Hindlimb muscle (tissue), 1 donor: ENCODE data around the gene BAG5. TPM values are rescaled to one million over a fixed set of nuclear protein-coding genes. Genes with fewer than 3 reads are reported as not detected.
A peak's percentile ranks its signal among the peaks of the same experiment; 100 is the strongest.
"Not testable (repeated sequence)": the region's sequence is repeated elsewhere in the genome, so short reads cannot be mapped to it uniquely, and the experiment has no call there.

Experiments used
- DNase-seq: peaks from one replicate; pipeline ENCODE4 v3.0.0-alpha.2; 2013
- polyA plus RNA-seq: library from polyadenylated mRNA; unstranded; fragments of 120-200 nt; gene quantifications from one replicate; pipeline ENCODE4 v1.2.1, GENCODE V29; 2013; ENCODE audit not compliant: insufficient read length

The BAG5 gene
- polyA plus RNA-seq, 1 donor: 17.8 TPM

DNA sequence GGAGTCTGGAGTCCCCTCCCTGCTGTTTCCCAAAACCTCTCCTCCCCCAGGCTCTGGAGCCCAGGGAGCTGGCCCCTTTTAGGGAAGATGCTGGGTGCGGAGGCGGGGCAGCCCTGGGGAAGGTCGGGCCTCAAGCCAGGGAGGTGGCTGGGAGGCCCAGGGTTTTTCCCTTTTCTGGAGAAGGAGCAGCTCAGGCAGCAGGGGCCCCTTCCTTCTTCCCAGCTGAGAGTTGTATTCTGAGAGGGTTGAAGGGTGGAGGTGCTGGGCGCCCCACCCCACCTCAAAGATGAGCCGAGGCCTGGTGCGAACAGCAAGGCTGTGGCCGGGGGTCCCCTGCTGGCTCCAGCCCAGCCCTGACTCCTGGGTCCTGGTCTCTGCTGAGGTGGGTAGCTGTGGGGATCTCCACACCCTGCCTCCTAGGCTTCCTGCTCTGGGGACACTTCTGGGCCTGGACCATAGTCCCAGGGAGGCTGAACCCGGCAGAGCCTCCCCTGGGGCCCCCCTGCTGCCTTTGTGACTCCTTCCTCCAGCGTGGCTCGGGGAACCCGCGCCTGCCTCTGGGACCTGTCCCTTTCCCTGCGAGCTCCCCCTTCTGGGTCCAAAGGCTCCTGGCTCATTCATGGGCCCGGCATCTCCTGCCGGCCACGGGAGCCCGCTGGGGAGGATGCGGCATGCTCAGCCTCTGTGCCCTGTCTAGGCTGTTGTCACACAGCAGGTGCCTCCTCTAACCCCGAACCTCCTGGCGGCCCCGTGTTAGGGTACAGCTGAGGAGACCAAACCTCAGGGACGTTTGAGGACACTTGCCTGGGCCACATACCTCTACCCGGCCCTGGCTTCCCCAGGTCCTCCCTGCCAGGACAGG lies 29.1 kb downstream of the BAG5 start:
- DNase-seq: no peak

DNA sequence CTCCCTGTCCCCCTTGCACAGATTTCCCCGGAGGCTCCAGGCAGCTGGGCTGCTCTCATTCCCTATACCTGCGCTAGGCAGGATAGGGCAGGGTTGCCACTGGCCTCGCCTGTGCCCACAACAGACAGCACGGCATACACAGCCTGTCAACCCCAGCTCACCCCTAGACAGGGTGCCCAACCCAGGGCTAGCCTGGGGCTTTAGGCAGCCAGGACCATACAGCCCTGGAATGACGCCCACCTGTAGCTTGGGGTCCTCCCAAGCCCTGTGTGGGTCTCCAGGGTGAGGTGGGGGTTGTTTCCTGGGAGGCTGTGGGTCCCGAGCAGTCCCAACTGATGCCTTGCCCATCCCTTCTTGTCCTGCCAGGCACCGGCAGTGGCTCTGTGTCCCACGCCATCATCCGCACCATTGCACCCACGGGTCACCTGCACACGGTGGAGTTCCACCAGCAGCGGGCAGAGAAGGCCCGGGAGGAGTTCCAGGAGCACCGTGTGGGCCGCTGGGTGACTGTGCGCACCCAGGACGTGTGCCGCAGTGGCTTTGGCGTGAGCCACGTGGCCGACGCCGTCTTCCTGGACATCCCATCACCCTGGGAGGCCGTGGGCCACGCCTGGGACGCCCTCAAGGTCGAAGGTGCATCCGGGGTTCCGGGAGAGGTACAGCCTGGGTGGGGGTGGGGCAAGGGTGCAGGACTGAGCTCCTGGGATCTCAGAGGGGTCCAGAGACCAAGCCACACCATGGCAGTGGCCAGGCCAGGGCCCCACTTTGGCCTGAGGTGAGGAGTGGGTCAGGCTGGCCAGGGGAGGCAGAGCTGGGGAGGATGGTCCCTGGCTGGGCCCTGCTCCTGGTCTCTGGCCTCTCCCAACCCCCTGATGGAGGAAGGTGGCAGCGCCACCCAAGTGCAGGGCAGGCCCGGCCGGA lies 30.0 kb downstream of the BAG5 start:
- no peak for DNase-seq

DNA sequence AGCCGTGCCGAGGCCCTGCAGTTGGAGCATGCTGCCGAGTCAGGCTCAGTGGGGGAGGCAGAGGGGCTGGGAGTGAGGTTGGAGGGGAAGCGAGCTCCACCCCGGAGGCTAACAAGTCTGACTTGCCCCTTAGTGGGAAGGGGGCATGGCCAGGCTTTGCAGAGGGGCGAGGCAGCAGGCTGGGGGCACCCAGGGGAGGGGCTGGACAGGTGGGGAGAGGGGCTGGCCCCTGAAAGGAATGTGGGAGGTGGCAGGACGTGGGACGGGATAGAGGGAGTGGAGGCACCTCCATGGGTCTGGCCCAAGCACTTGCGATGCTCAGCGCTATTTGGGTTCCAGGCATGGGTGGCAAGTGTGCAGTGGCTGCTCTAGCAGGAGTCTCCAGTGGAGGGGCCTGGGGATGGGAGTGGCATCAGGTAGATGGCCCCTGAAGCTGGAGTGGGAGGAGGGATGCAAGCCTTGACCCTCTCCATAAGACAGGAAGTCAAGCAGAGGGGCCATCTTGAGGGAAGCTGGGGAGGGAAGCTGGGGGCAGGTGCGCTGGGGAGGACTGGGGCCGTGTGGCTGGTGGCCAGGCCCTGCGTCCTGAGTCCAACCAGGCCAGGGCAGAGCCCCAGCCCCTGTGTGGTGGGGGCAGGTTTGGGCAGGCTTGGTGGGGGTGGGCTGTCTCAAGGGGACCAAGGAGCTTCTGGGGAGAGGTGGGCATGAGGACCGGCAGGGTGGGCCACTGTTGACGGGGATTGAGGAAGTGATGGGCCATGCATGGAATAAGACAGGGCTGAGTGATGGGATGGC lies 30.8 kb downstream of the BAG5 start:
- DNase-seq: no peak

DNA sequence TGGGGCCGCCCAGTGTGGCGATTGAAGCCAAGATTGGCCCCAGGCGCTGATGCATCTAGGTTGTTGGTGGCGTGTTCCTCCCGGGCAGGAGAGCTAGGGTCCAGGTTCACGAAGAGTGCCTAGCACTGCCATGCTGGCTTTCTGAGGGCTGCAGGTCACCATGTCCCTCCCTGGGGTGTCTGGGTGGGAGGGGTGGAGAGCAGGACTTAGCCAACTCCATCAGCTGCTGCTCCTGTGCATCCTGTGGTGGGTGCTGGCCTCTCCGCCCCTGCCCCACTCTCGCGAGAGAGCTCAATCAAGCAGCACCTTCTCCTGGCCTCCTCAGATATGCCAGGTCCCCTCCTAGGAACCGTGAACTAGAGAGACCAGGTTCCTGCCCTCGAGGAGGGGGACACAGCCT lies 31.6 kb downstream of the BAG5 start:
- DNase-seq: no peak

DNA sequence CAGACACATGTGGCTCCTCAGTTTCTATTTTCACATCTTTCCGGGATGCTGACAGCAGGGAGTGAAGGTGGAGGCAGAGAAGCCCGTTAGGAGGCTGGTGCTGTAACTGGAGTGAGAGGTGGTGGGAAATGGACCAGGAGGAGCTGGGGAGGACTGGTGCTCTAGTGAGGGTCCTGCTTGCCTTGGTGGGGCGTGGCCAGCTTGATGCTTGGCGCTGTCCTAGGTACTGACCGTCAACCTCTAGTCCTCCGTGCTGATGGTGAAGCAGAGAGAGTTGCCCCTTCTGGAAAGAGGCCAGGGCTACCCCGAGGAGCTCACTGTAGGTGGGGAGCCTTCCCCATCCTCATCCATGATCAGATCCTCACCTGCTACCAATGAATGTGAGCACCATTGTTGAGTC lies 32.1 kb downstream of the BAG5 start:
- DNase-seq: no peak

DNA sequence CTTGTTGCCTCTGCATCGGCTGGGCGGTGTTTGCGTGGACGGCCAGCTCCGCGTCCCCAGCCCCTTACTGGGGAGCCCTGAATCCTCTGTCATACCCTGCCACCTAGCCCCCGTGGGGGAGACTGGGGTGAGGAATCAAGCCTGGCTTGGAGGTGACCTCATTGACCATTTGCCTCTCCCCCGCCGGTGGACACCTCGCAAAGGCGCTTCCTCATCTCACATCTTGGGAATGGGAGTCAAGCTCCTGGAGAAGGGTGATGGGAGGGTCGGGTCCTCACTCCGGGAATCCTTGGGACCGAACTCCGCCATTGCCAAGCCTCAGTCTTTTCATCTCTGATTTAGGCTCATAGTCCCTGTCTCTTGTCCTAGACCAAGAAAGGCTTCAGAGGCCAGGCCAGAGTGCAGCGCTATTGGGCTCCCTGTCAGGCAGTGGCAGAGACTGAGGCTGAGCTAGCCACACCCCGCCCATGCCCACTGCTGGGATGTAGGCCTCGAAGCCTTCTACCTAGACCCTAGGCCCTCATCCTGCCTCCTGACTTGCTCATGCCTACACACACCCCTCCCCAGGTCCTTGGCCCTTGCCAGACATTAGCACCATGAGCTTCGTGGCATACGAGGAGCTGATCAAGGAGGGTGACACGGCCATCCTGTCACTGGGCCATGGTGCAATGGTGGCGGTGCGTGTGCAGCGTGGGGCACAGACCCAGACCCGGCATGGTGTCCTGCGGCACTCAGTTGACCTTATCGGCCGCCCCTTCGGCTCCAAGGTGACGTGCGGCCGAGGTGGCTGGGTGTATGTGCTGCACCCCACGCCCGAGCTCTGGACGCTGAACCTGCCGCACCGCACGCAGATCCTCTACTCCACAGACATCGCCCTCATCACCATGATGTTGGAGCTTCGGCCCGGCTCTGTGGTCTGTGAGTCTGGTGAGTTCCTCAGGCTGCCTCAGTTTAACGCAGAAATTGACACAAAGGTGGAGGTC lies 32.8 kb downstream of the BAG5 start:
- DNase-seq: no peak

DNA sequence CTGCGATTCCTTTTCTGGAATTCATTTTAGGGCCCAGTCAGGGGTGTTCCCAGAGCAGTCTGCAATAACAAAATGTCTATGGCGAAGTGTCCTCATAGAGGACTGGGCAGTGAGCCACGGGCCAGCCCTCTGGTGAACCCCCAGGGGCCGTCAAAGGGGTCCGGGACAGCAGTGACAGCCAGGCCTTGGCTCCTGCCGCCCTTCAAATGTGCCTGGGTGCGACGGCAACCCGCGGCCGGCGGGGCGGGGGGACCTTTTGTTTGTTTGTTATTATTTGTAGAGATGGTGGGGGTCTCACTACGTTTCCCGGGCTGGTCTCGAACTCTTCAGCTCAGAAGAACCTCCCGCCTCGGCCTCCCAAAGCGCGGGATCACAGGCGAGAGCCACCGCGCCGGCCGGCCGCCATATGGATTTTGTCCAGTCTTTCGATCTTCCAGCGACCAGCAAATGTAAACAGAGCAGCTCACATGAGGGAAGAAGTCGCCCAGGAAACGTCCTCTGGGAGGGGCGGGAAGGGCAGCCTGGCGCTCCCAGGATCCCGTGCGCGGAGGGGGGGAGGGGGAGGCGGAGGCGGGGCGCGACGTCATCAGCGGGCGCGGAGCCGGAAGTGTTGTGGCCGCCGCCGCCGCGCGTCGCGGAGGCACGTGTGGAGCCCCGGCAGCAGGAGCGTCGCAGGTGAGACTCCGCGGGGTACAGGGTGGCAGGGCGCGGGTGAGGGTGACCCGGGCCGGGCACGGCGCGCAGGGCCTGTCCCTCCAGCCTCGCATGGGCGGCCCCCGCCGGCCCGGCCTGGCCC lies 33.7 kb downstream of the BAG5 start, which contains the start of gene TRMT61A:
TRMT61A (plus strand) TSS at position 610 of the 796 bp plus-strand sequence. CDS start 783 bp downstream, outside the sequence.
- peak; percentile 91 for DNase-seq

DNA sequence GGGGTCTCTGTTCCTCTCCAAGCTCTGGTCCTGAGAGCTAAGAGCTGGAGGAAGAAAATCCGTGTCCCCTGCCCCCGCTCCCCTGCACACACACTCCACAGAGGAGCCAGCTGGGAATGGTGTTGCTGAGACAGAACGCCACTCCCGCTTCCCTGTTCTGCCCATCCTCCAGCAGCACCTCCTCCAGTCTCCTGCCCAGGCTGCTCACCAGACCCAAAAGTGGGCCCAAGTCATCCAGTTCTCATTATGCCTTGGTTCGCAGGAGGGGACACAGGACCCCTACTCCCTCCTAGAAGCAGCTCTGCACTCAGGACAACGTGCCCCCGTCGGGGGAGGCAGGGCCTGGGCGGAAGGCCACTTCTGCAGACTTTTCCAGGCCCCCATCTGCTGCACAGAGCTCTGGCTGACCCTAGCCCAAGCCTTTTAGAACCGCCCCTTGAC lies 34.3 kb downstream of the BAG5 start:
- DNase-seq: no peak

DNA sequence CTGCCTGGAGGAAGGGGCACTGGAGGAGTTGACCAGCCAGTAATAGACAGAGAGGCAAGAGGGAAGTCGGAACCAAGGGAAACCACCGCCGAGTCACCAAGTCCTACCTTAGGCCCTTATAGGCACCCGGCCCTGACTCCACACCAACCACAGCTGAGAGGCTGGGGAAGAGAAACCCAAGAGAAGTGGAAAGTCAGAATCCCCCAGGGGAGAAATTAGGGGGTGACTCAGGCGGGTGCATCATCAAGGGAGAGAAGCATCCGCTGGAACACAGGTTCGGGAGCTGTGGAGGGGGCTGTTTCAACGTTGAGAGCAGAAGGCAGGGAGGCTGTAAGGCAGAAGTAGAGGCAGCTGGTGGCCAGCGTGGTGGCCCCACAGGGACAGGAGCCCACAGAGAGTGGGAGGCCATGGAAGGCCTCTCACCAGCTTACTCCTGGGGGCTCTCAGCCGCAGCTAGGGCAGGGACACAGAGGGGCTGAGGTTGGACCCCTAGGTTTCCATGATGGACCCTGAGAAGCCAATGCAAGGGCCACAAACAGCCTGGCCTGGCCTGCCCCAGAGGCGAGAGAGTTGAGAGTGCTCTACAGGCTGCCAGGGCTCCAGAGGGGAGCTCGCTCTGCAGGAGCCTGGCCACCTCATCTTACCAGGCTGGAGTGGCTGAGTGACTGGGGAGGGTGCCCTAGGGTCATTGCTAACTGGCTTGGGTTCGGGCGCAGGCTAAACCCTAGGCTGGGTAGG lies 34.9 kb downstream of the BAG5 start:
- no peak for DNase-seq

DNA sequence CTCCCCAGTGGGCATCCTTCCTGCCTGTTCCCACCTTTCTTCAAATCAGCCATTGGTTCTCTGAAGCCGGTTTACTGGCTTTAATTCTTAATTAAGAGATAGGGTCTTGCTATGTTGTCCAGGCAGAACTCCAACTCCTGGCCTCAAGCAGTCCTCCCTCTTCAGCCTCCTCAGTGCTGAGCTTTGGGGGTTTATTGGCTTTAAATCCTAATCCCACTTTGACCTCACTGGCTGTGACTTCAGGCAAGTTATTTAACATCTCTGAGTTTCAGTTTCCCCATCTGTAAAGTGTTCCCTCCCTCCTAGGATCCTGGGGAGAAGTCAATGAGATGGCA lies 35.6 kb downstream of the BAG5 start:
- no peak for DNase-seq

DNA sequence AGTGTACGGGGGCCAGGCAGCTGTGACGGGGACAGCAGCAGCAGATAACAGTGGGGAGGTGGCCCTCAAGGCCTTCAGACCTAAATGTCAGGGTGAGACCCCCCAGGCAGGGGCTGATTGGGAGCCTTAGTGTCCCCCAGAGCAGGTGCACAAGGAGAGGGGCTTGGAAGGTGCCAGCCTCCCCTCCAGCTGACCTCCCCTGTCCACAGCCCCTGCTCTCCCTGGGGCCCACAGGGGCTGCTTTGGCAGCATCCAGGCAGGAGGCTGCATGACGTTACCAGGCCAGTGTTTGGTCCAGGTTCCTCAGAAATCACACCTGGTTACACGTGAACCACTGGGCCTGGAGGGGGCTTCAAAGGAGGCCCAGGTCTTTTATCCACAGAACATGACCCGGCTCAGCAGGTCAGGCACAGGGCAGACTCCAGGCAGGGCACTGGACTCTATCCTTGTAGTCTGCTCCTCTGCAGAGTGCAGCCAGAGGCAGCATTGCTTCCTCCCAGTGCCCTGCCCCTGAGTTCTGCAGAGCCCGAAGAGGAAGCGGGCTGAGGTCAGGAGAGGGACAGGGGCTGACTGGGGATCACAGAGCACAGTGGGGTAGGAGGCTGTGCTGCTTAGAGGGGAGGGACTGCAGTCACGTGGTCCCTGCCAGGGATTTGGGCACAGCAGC lies 36.1 kb downstream of the BAG5 start:
- no peak for DNase-seq

DNA sequence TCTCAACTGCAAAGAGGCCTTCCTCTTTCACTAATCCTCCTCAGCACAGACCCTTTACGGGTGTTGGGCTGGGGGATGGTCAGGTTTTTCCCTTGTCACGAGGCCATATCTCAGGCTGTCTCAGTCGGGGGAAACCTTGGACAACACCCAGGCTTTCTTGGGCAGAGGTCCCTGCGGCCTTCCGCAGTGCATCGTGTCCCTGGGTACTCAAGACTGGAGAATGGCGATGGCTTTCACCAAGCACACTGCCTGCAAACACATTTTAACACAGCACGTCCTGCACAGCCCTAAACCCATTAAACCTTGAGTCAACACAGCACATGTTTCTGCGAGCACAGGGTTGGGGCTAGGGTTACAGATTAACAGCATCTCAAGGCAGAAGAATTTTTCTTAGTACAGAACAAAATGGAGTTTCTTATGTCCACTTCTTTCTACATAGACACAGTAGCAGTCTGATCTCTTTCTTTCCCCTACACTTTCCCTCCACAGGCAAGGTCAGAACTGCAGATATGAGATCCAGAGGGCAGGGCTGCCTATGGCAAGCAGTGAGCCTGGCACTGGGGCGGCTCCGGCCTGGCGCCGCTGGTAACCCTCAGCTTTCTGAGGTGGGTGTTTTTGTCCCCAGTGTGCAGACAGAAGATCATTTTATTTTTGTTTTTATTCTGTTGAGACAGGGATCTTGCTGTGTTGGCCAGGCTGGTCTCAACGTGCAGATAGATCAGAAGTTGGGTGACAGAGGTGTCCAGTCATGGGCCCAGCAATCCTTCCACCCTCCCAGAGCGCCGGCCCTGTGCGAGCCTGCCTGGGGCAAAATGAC lies 36.8 kb downstream of the BAG5 start:
- not testable (repeated sequence) for DNase-seq

DNA sequence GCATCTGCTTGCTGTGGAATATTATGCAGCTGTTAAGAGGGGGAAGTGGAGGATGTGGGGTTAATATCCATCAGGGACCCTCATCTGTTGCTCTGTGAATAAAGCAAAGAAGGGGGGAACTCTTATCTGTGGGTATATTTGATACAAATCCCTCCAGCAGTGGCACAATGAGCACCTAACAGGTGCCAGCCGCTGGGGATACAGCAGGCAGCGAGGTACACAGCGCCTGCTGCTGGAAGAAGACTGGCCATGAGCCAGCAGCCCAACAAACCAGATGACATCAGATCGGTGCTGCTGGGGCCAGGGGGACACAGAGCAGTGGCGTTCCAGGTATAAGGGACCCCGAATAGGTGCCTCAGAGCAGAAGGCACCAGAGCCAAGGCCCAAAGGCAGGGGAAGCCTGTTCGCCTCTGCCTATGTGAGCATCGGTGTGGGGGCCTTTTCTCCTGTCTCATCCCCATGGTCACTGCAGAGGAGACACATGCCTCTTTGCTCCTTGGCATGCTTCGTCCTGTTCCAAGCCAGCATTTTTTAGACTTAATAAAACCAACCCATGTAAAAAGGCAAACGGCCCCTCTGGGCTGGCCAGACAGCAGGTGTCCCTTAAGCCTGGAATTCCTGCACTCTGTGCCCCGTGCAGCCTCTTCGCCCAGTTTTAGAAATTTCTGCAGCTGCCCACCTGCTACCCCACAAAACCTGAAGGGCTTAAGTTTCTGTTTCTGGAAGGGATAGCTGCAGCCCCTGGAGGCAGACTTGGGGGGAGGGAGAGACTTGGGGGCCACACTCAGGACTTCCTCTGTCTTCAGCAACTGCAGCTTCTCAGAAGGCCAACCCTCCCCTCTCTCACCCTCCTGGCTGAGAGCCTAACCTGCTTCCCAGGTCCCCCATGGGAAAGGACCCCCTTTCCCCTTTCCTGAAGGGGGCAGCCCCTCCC lies 38.2 kb downstream of the BAG5 start:
- no peak for DNase-seq

DNA sequence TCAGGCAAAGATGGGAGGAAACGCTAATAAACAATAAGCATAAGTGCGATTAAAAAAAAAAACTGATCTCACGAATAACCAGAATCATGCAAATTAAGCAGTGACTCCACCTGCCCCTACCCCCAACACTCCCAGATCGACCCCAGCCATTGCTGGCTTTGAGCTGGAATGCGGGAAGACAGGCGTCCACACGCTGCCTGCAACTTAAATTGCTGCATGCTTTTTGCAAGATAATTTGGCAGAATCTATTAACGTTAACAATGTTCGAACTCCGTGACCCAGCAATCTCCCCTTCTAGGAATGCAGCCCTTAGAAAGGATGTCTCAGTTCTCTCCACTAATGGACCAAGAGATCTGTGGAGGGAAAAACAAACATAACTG lies 38.9 kb downstream of the BAG5 start:
- DNase-seq: no peak

DNA sequence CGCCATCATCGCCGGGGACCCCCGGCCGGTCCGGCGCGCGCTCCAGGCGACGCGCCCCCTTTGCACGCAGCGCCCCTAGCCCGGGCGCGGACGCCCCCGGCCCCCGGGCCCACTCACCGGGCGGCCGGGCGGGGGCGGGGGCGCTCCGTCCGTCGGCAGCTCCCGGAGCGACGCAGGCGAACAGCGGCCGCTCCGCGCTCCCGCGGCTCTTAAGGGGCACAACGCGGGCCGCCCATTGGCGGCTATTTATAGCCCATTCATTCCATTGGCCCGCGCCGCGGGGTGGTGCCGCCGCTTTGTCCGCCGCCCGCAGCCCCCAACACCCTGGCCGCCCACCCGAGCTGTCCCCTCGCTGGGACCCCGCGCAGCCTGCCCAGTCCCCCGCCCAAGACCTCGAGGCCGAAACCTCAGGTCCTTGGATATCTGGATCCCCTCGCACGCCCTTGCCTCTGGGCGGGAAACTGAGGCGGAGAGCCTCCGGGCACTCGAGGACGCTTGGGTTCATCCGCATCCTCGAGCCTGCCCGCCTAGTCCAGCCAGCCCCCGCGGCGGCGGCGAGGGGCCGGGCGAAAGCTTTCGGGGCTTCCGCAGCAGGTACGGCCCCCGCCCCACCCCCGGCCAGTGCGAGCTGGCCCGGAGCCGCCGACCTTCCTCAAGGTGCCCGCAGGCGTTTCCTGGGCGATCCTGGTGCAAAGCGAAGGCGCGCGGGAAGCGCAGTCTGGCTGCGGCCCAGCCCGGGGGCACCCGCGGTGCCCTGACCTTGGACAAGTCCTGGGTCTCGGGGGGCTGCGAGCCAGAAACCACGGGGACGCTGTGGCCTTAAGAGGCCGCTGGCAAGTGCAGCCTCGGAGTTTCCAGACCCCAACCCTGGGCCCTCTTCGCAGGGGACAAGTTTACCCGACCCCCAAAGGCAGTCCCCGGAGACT lies 39.5 kb downstream of the BAG5 start, which contains the start of gene CKB:
CKB (minus strand) TSS at position 182 of the 926 bp plus-strand sequence. CDS start 337 bp downstream, outside the sequence.
- DNase-seq: peak; percentile 63
